NCI-H2107 treated with DMSO at 0.1 percent for 48 hours (cell line): ENCODE measurements around the gene GALNT10.
"Not testable (repeated sequence)": the region's sequence is repeated elsewhere in the genome, so short reads cannot be mapped to it uniquely, and the experiment has no call there.

Source experiments
- DNase-seq: peaks from one replicate; lab custom pipeline; 2025; ENCODE audit not compliant: unreplicated experiment; lab: John Stamatoyannopoulos, UW

GALNT10 gene

GRCh38 chr5:154346427-154346826 is 155.9 kb downstream of the GALNT10 start:
- DNase-seq = no peak

GRCh38 chr5:154349626-154350264 is 159.2 kb downstream of the GALNT10 start:
- no peak for DNase-seq

DNA sequence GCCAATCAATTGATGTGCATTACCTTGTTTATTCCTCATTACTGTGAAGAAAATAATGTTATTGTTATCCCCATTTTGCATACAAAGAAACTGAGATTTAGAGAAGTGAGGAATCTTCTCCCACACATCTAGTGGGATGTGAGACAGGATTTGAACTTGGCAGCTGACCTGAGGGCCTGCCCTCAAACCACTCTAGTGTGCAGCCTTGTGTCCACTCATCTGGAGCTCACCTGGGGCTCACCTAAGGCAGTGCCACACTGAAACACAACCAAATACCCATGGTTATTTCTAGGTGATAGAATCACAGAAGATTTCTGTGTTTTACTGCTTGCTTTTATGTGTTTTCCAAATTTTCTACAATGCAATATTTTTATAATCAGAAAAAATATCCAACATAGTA is 160.6 kb downstream of the GALNT10 start:
- no peak for DNase-seq

GRCh38 chr5:154351566-154351965 is 161.0 kb downstream of the GALNT10 start:
- no peak for DNase-seq

DNA sequence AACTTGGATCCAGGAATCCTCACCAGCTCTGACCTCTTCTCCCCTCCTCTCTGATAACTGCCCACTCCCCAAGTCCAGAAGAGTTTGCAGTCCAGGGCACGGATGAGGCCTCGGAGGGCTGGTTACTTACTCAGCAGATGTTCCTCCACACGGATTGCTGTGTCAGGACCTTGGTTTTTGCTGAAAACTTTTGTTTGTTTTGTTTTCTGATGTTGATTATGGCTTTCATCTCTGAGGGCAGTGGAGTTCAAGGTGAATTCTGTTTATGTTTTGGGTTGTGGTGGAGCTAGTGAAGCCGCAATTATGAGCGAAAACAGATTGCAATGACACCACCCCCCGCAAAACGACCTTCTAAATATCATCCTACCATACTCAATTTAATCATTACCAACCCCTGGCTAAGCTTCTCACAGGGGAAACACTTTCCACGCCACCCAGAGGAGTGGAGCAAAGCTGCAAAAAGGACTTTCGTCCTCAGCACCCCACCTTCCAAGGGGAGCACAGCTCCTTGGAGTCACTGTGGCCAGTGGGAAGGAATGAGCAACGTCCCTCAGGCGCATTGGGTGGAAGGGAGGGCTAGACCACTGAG is 162.5 kb downstream of the GALNT10 start:
- DNase-seq = no peak

- no peak for DNase-seq
Observed at GRCh38 chr5:154355129-154355611, 164.6 kb downstream of the GALNT10 start.

GRCh38 chr5:154356020-154356655 is 165.6 kb downstream of the GALNT10 start:
- DNase-seq = no peak

- no peak for DNase-seq
Observed at GRCh38 chr5:154356958-154357357, 166.4 kb downstream of the GALNT10 start.

DNA sequence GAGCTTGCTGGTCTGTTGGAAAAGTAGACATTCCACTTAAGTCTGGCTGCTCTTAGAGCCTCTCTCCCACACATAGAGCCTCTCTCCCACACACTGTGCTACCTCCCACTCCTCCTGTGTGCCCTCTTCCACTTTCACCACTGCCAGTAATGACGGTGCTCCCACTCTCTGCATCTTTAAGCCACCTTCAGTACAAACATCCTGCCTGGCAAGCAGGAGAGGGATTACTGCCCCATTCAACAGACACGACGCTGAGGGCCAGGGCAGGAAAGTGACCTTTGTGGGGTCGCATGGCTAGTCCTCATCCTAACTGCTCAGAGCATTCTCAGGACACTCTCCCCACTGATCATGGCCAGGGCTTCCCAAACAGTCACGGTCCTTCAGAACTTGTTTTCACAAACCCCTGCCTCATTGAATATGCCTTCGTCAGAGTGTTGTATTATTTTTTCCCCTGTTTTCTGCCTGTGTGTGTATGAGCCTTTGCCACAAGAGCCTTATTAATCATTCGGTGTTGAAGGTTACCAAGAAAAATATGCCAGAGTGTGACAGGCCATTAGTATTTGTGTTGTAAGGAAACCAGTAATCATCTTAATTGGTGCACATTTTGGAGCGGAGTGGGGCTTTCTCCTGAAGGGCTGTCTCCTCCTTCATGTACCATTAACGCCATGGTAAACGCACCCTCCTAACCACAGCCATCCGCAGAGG is 168.1 kb downstream of the GALNT10 start:
- DNase-seq = no peak

- DNase-seq = no peak
Observed at GRCh38 chr5:154359221-154359573, 168.7 kb downstream of the GALNT10 start.

GRCh38 chr5:154360241-154360640 is 169.7 kb downstream of the GALNT10 start:
- DNase-seq = not testable (repeated sequence)

- DNase-seq = no peak
Observed at GRCh38 chr5:154363411-154363810, 172.9 kb downstream of the GALNT10 start.

DNA sequence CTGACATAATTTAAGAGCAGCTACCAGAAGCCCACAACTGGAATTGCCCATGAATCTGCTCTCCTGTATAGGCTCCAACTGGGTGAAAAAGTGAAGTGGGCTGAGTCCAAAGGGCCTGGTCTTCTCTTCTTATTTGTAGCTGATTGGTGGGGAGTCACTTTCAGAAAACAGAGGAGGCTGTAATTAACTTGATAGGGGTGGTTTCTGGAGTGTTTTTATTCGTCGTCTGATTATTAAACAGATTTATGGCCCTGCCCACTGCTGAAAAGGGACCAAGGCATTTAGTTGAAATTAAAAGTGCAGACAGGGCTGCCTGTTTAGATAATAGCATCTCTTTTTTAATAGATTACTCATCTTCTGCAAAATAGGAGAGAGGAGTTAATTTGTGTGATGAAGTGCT is 174.2 kb downstream of the GALNT10 start:
- no peak for DNase-seq

DNA sequence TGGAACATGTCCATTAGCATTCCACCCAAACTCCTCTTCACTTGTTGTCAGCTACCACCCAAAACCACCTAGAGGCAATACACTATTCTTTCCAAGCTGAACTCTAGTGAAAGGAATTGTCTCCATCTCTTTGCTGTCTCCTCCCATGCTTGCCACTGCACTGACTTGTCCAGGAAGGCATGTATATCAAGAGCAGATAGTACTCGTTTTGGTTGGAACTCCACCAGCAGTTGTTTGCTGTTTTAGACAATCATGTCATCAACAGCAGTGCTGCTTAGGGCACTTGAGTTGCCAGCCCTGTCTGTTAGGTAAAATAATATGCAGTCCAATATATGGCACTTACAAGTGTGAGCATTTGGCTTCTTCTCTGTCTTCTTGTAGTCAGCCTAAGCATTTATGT is 175.3 kb downstream of the GALNT10 start:
- no peak for DNase-seq

DNA sequence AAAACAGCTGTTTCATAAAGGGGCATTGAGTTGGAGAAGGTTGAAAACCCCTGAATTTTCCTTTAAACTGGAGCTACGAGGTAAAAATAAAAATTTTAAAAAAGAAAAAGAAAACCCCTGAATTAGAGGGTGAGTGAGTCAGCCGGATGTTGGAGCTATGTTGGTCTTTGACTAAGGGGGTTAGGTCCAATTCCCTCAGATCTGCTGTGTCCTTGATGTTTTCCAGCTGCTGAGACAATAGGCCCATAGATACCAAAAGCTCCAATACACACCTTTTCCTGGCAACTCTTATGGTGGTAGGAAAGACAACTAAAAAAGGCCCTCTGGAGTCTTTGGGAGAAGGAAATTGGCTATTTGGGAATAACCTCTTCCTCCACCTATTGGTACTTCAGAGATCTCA is 175.8 kb downstream of the GALNT10 start:
- no peak for DNase-seq

- no peak for DNase-seq
Observed at GRCh38 chr5:154367101-154367500, 176.6 kb downstream of the GALNT10 start.

GRCh38 chr5:154368041-154368800 is 177.7 kb downstream of the GALNT10 start:
- DNase-seq = no peak

GRCh38 chr5:154369682-154370081 is 179.1 kb downstream of the GALNT10 start:
- no peak for DNase-seq

DNA sequence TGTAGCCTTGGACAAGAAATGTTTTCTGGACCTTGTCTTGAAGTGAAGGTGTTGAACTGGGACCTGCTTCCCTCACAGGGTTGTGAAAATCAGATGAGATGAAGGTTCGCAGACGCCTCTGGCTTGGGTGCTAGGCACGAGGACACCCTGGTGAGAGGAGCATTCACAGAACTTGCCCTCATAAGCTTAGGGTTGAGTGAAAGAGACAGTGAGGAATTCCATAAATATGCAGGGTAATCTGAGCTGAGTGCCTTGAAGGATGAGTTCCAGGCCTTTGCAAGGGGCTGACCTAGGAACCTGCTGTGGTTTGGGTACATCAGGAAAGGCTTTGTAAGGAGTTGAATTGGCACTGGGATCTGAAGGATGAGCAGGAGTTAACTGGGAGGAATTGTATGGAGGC is 179.6 kb downstream of the GALNT10 start:
- no peak for DNase-seq

GRCh38 chr5:154370813-154371212 is 180.3 kb downstream of the GALNT10 start:
- no peak for DNase-seq

DNA sequence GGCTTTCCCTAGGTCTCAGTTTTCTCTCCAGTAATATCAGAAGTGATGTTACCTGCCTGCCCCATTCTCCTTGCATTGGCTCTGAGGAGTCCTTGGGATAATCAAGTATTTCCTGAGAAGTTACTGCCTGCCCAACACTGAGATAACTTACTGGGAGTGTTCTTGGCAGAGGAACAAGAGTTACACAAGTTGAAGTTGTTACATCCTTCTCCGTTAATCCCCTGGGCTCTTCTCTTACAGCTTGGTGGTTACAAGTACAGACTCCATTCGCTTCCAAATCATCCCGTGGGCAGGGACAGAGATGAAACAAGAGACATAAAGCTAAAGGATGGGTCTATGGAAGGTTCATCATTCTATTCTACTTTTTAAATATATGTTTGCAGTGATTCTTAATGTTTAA is 181.2 kb downstream of the GALNT10 start:
- no peak for DNase-seq
